ENCODE data around the gene COL20A1.
"Not testable (repeated sequence)": the region's sequence is repeated elsewhere in the genome, so short reads cannot be mapped to it uniquely, and the experiment has no call there.

The COL20A1 gene

GRCh38 chr20:63298731-63299312 is 5.8 kb downstream of the COL20A1 start:
- no peak for DNase-seq (ENCODE audit: low read depth, low spot score)
- H3K4me3 ChIP-seq (ENCODE audit: low read length) = no peak overlapping the region

- no peak overlapping the region for H3K4me3 ChIP-seq (ENCODE audit: low read length)
- no peak for DNase-seq (ENCODE audit: low read depth, low spot score)
Observed at GRCh38 chr20:63301671-63302070, 8.7 kb downstream of the COL20A1 start.

- H3K4me3 ChIP-seq (ENCODE audit: low read length) = no peak overlapping the region
- DNase-seq (ENCODE audit: low read depth, low spot score) = no peak
Observed at GRCh38 chr20:63303095-63303666, 10.2 kb downstream of the COL20A1 start.

- no peak for DNase-seq (ENCODE audit: low read depth, low spot score)
- no peak overlapping the region for H3K4me3 ChIP-seq (ENCODE audit: low read length)
Observed at GRCh38 chr20:63305393-63305792, 12.4 kb downstream of the COL20A1 start.

GRCh38 chr20:63305933-63306672 is 13.1 kb downstream of the COL20A1 start:
- not testable (repeated sequence) for H3K4me3 ChIP-seq (ENCODE audit: low read length); DNase-seq (ENCODE audit: low read depth, low spot score)

GRCh38 chr20:63306673-63307537 is 13.9 kb downstream of the COL20A1 start:
- no peak overlapping the region for H3K4me3 ChIP-seq (ENCODE audit: low read length)
- no peak for DNase-seq (ENCODE audit: low read depth, low spot score)

- no peak overlapping the region for H3K4me3 ChIP-seq (ENCODE audit: low read length)
- DNase-seq (ENCODE audit: low read depth, low spot score) = no peak
Observed at GRCh38 chr20:63307538-63308217, 14.7 kb downstream of the COL20A1 start.

GRCh38 chr20:63308218-63308911 is 15.4 kb downstream of the COL20A1 start:
- no peak for DNase-seq (ENCODE audit: low read depth, low spot score)

GRCh38 chr20:63309261-63310071 is 16.5 kb downstream of the COL20A1 start:
- no peak overlapping the region for H3K4me3 ChIP-seq (ENCODE audit: low read length)
- no peak for DNase-seq (ENCODE audit: low read depth, low spot score)

More at GRCh38 chr20:63308218-63308911, 15.4 kb downstream of the COL20A1 start:
- no peak overlapping the region for H3K4me3 ChIP-seq (ENCODE audit: low read length)

GRCh38 chr20:63310265-63310991 is 17.4 kb downstream of the COL20A1 start:
- no peak for DNase-seq (ENCODE audit: low read depth, low spot score)

GRCh38 chr20:63311186-63311832 is 18.3 kb downstream of the COL20A1 start:
- no peak for DNase-seq (ENCODE audit: low read depth, low spot score)
- H3K4me3 ChIP-seq (ENCODE audit: low read length) = no peak overlapping the region

More at GRCh38 chr20:63310265-63310991, 17.4 kb downstream of the COL20A1 start:
- no peak overlapping the region for H3K4me3 ChIP-seq (ENCODE audit: low read length)

- no peak for DNase-seq (ENCODE audit: low read depth, low spot score)
- no peak overlapping the region for H3K4me3 ChIP-seq (ENCODE audit: low read length)
Observed at GRCh38 chr20:63311833-63312243, 18.9 kb downstream of the COL20A1 start.

- no peak for DNase-seq (ENCODE audit: low read depth, low spot score)
- no peak overlapping the region for H3K4me3 ChIP-seq (ENCODE audit: low read length)
Observed at GRCh38 chr20:63312273-63312672, 19.3 kb downstream of the COL20A1 start.

GRCh38 chr20:63312690-63313348 is 19.8 kb downstream of the COL20A1 start:
- H3K4me3 ChIP-seq (ENCODE audit: low read length) = no peak overlapping the region

GRCh38 chr20:63313349-63314014 is 20.5 kb downstream of the COL20A1 start:
- no peak overlapping the region for H3K4me3 ChIP-seq (ENCODE audit: low read length)
- no peak for DNase-seq (ENCODE audit: low read depth, low spot score)

More at GRCh38 chr20:63312690-63313348, 19.8 kb downstream of the COL20A1 start:
- no peak for DNase-seq (ENCODE audit: low read depth, low spot score)

Measured in Jurkat, Clone E6-1 (cell line).